HAP-1 (cell line): ENCODE data around the gene ALKBH8.
"Not testable (repeated sequence)": the region's sequence is repeated elsewhere in the genome, so short reads cannot be mapped to it uniquely, and the experiment has no call there.

Experiments
- DNase-seq, 2 experiments: peaks; one replicate each; pipeline ENCODE4 v3.0.0-alpha.2; 2016 to 2020; ENCODE audit warnings: low spot score in 2 of 2
- H3K27me3 ChIP-seq: fragments of 250-450 bp; sonication (Bioruptor Pico); 2 replicates; pipeline ENCODE4 v1.5.1; 2020; ENCODE audit warnings: low read depth, mild to moderate bottlenecking, moderate library complexity
- H3K36me3 ChIP-seq: fragments of 250-450 bp; sonication (Bioruptor Pico); replicated peaks from 2 replicates; pipeline ENCODE4 v1.5.1; 2020; ENCODE audit warnings: mild to moderate bottlenecking
- H3K4me1 ChIP-seq: fragments of 250-450 bp; sonication (Bioruptor Pico); 2 replicates; pipeline ENCODE4 v1.5.1; 2020; ENCODE audit warnings: mild to moderate bottlenecking
- H3K4me3 ChIP-seq: fragments of 250-450 bp; sonication (Bioruptor Pico); 2 replicates; pipeline ENCODE4 v1.5.1; 2020; ENCODE audit warnings: mild to moderate bottlenecking, moderate library complexity
- H3K9me3 ChIP-seq: fragments of 250-450 bp; sonication (Bioruptor Pico); 2 replicates; pipeline ENCODE4 v1.5.1; 2020; ENCODE audit warnings: mild to moderate bottlenecking, moderate library complexity
- in situ Hi-C: fragments of 300-500 bp; cut with MboI; formaldehyde crosslinking; loops from 3 replicates; pipeline ENCODE4 v1.14.3; 2020; ENCODE audit warnings: low sequenced_read_pairs, inconsistent platforms, mixed read lengths

The ALKBH8 gene

GRCh38 chr11:107591378-107592230 lies 26.1 kb upstream of the ALKBH8 start:
- H3K27me3 ChIP-seq = peaks cover 36% of the 10 kb centered on the region

DNA sequence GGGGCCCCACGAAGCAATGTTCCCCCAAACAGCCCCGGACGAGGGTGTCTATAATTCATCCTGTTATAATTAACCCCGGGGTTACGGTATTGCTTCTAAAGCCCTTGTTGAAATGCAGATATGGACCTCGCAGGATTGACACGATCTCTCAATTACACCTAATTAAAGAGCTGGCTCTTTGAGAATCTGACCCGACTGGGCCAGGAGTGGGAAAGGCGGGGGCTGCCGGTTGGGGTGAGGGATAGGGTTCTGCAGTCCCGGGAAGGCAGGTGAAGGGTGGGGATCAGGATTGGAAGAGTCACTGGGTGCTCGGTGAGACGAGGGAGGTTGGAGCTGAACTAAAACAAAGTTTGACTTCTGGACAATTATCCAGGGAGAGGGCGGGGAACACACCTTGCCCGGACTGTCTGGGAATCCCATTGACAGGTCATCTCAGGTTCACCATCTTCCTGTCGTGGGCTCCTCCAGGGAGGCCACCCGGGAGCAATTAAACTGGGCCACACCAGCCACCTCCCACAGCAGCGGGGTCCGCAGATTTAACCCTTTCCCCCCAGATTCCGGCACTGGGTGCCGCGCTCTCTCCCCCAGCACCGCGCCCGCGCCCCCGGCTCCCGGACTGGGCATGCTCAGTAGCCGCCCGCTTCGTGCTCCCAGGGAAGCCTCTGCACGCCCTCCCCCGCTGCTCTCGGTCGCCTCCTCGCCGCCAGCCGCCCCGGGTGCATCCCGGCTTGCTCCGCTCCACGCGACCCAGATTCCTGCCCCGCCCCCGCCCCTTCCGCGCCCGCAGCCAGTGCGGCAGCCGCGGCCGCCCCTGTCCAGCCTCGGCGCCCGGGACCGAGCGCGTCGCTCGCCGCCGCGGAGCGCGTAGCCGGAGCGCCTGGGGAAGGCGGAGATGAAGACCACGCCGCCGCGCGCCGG lies 25.2 kb upstream of the ALKBH8 start, which contains the start of gene ELMOD1:
Gene ELMOD1, plus strand, starts transcription at position 688 of the 918 bp plus-strand sequence. CDS start 27,043 bp downstream, outside the sequence.
- peak; percentile 42 to 85 for DNase-seq
- Histone ChIP-seq H3K36me3 (no peaks in the 10 kb centered on the region), H3K4me1 (peaks cover 3% of the 10 kb centered on the region; the same call in 1 of the 2 replicates), H3K27me3 (peaks cover 31% of the 10 kb centered on the region), H3K4me3 (peak within 1 kb of the TSS; percentile 52), H3K9me3 (peaks cover 3% of the 10 kb centered on the region; the same call in 1 of the 2 replicates)
- in situ Hi-C loops = no loop called here

More at GRCh38 chr11:107591378-107592230, 26.1 kb upstream of the ALKBH8 start:
- in situ Hi-C loops = no loop called here
- no peaks in the 10 kb centered on the region for H3K36me3 ChIP-seq
- peaks cover 3% of the 10 kb centered on the region; the same call in 1 of the 2 replicates for H3K9me3 ChIP-seq
- H3K4me1 ChIP-seq = peaks cover 3% of the 10 kb centered on the region; the same call in 1 of the 2 replicates
- DNase-seq = peak in 1 of 2 experiments; percentile 33
- H3K4me3 ChIP-seq = peak overlapping the region; percentile 52

- in situ Hi-C loops = no loop called here
- DNase-seq = no peak
- peaks cover 3% of the 10 kb centered on the region; the same call in 1 of the 2 replicates for H3K9me3 ChIP-seq
- H3K27me3 ChIP-seq = peaks cover 19% of the 10 kb centered on the region
- no peaks in the 10 kb centered on the region for H3K36me3 ChIP-seq
- H3K4me3 ChIP-seq = no peak overlapping the region
- peaks cover 3% of the 10 kb centered on the region; the same call in 1 of the 2 replicates for H3K4me1 ChIP-seq
Measured at GRCh38 chr11:107587306-107587979, 21.9 kb upstream of the ALKBH8 start.

GRCh38 chr11:107583629-107584195 lies 18.2 kb upstream of the ALKBH8 start:
- 0 out of 2 replicates have a peak, but pooled peaks cover 2% of the 10 kb centered on the region for H3K27me3 ChIP-seq
- no peaks in the 10 kb centered on the region for H3K4me1 ChIP-seq
- in situ Hi-C loops = no loop called here
- no peaks in the 10 kb centered on the region for H3K9me3 ChIP-seq
- no peak overlapping the region for H3K4me3 ChIP-seq
- DNase-seq = no peak
- no peaks in the 10 kb centered on the region for H3K36me3 ChIP-seq

DNA sequence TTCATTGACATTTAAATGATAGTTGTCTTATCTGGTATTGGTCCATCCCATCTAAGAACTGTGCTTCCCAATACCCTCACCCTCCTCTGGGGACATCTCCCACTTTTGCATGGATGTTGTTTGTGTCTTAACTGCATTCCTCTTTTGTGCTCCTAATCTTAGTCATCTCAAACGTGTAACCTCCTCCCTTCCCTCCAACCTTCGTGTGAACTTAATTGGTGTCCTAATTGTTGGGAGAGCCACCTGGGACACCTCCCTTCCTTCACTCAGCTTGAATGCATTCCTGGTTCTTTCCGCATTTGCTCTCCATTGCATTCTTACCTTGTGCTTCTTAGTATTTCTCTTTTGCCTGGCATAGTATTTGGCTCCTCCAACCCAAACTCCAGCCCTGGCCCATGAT lies 15.6 kb upstream of the ALKBH8 start:
- Histone ChIP-seq H3K4me1 (no peaks in the 10 kb centered on the region), H3K27me3 (0 out of 2 replicates have a peak, but pooled peaks cover 2% of the 10 kb centered on the region), H3K4me3 (no peak overlapping the region), H3K36me3 (no peaks in the 10 kb centered on the region), H3K9me3 (no peaks in the 10 kb centered on the region)
- DNase-seq = no peak
- in situ Hi-C loops = no loop called here

- not testable (repeated sequence) for H3K4me3 ChIP-seq, DNase-seq, H3K9me3 ChIP-seq, H3K4me1 ChIP-seq, H3K27me3 ChIP-seq, H3K36me3 ChIP-seq
- in situ Hi-C loops = loop anchor here (5.0 kb wide), 1 partner anchor 108 kb away; no protein-coding TSS in a partner anchor
Measured at GRCh38 chr11:107579169-107579568, 13.6 kb upstream of the ALKBH8 start.

DNA sequence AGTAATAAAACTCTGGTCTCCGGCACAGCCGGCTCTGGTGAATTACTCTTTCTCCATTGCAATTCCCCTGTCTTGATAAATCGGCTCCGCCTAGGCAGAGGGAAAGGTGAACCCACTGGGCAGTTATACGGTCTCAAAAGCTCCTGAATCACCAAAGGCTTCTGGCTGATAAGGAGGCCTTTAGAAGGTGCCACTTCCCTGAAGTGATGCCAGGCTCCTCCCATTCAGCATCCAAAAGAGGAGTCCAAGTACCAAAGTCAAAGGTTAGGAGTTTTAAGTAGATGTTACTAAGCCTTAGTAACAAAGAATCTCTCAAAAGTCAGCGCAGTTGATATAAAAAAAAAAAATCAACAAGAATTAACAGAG lies 11.8 kb upstream of the ALKBH8 start:
- H3K27me3 ChIP-seq = no peaks in the 10 kb centered on the region
- H3K9me3 ChIP-seq = no peaks in the 10 kb centered on the region
- DNase-seq = no peak
- H3K36me3 ChIP-seq = no peaks in the 10 kb centered on the region
- H3K4me1 ChIP-seq = no peaks in the 10 kb centered on the region
- no peak overlapping the region for H3K4me3 ChIP-seq
- in situ Hi-C loops = loop anchor here (5.0 kb wide), 1 partner anchor 110 kb away; no protein-coding TSS in a partner anchor

GRCh38 chr11:107576497-107577345 lies 11.2 kb upstream of the ALKBH8 start:
- not testable (repeated sequence) for H3K4me3 ChIP-seq, H3K9me3 ChIP-seq, H3K36me3 ChIP-seq, H3K4me1 ChIP-seq, H3K27me3 ChIP-seq
- DNase-seq = peak; percentile 13 to 74
- in situ Hi-C loops = loop anchor here (5.0 kb wide), 1 partner anchor 111 kb away; no protein-coding TSS in a partner anchor

- Histone ChIP-seq H3K9me3 (no peaks in the 10 kb centered on the region), H3K27me3 (peaks cover 2% of the 10 kb centered on the region; the same call in 1 of the 2 replicates), H3K4me1 (no peaks in the 10 kb centered on the region), H3K4me3 (no peak overlapping the region), H3K36me3 (no peaks in the 10 kb centered on the region)
- in situ Hi-C loops = no loop called here
- no peak for DNase-seq
Measured at GRCh38 chr11:107573438-107573837, 7.9 kb upstream of the ALKBH8 start.

DNA sequence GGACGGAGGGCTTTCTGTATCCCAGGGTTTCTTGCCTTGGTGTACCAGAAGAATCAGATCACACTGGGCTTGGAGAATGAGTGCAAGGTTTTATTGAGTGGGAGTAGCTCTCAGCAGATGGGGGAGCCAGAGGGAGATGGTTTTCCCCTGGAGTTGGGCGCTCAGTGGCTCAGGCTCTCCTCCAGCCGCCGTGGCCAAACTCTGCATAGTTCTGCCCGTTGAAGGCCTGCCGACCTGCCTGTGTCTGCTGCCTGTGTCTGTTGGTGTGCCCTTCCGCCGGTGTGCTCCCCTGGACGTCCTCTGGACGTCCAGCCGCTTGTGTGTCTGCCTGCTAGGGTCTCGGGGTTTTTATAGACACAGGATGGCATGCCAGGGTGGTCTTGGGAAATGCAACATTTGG lies 4.5 kb upstream of the ALKBH8 start:
- H3K27me3 ChIP-seq = peaks cover 2% of the 10 kb centered on the region; the same call in 1 of the 2 replicates
- H3K4me3 ChIP-seq = no peak overlapping the region
- DNase-seq = no peak
- in situ Hi-C loops = no loop called here
- peaks cover 5% of the 10 kb centered on the region for H3K4me1 ChIP-seq
- H3K9me3 ChIP-seq = no peaks in the 10 kb centered on the region
- H3K36me3 ChIP-seq = no peaks in the 10 kb centered on the region

- peaks cover 2% of the 10 kb centered on the region; the same call in 1 of the 2 replicates for H3K27me3 ChIP-seq
- no peaks in the 10 kb centered on the region for H3K9me3 ChIP-seq
- no peak overlapping the region for H3K4me3 ChIP-seq
- in situ Hi-C loops = no loop called here
- no peaks in the 10 kb centered on the region for H3K36me3 ChIP-seq
- DNase-seq = no peak
- H3K4me1 ChIP-seq = peaks cover 12% of the 10 kb centered on the region
Measured at GRCh38 chr11:107567739-107568335, 2.3 kb upstream of the ALKBH8 start.

- no peaks in the 10 kb centered on the region for H3K27me3 ChIP-seq
- DNase-seq = no peak
- in situ Hi-C loops = no loop called here
- H3K9me3 ChIP-seq = no peaks in the 10 kb centered on the region
- H3K36me3 ChIP-seq = no peaks in the 10 kb centered on the region
- H3K4me1 ChIP-seq = peaks cover 12% of the 10 kb centered on the region
- H3K4me3 ChIP-seq = no peak overlapping the region
Measured at GRCh38 chr11:107566569-107566968, 1.0 kb upstream of the ALKBH8 start.
